ENCODE results near the gene FAM151B.
"Not testable (repeated sequence)": the region's sequence is repeated elsewhere in the genome, so short reads cannot be mapped to it uniquely, and the experiment has no call there.

The FAM151B gene

GRCh38 chr5:80482578-80482977 lies 5.3 kb upstream of the FAM151B start:
- DNase-seq (ENCODE audit: insufficient read length, low spot score) (no peak), FAIRE-seq (no peak)
- no peak for TF ChIP-seq CTCF (IDR thresholded peaks at IDR 0.05; ENCODE audit: insufficient read depth, missing control alignments)

DNA sequence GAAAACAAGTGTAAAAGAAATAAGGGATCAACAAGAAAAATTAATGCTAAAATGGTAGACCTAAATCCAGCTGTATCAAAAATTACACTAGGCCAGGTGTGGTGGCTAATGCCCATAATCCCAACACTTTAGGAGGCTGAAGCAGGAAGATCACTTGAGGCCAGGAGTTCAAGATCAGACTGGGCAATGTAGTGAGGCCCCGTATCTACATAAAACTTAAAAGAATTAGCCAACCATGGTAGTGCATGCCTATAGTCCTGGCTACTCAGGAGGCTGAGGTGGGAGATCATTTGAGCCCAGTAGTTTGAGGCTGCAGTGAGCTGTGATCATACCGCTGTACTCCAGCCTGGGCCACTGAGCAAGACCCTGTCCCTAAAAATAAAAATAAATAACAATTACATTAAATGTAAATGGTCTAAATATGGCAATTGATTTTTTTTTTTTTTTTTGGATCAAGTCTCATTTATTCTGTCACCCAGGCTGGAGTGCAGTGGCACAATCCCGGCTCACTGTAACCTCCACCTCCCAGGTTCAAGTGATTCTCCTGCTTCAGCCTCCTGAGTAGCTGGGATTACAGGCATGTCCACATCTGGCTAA lies 4.2 kb upstream of the FAM151B start:
- no peak for FAIRE-seq

GRCh38 chr5:80487444-80487828 lies 464 bp upstream of the FAM151B start:
- no peak for TF ChIP-seq CTCF (IDR thresholded peaks at IDR 0.05; ENCODE audit: insufficient read depth, missing control alignments)
- FAIRE-seq (no peak), DNase-seq (ENCODE audit: insufficient read length, low spot score) (no peak)

More for the DNA sequence above, 4.2 kb upstream of the FAM151B start:
- no peak for TF ChIP-seq CTCF (IDR thresholded peaks at IDR 0.05; ENCODE audit: insufficient read depth, missing control alignments)
- no peak for DNase-seq (ENCODE audit: insufficient read length, low spot score)

GRCh38 chr5:80491296-80491695 lies 3.4 kb downstream of the FAM151B start:
- TF ChIP-seq CTCF (IDR thresholded peaks at IDR 0.05; ENCODE audit: insufficient read depth, missing control alignments) = no peak
- DNase-seq (ENCODE audit: insufficient read length, low spot score) (no peak), FAIRE-seq (no peak)

DNA sequence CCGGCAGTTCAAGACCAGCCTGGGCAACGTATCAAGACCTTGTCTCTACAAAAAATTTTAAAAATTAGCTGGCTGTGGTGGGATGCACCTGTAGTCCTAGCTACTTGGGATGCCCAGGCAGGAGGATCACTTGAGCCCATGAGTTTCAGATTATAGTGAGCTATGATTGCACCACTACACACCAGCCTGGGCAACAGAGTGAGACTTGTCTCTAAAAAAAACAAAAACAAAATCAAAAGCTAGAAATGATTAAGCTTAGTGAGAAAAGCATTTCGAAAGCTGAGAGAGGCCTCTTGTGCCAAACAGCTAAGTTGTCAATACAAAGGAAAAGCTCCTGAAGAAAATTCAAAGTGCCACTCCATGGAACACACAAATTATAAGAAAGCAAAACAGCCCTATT lies 4.8 kb downstream of the FAM151B start:
- TF ChIP-seq CTCF (IDR thresholded peaks at IDR 0.05; ENCODE audit: insufficient read depth, missing control alignments) = no peak
- FAIRE-seq (no peak), DNase-seq (ENCODE audit: insufficient read length, low spot score) (no peak)

DNA sequence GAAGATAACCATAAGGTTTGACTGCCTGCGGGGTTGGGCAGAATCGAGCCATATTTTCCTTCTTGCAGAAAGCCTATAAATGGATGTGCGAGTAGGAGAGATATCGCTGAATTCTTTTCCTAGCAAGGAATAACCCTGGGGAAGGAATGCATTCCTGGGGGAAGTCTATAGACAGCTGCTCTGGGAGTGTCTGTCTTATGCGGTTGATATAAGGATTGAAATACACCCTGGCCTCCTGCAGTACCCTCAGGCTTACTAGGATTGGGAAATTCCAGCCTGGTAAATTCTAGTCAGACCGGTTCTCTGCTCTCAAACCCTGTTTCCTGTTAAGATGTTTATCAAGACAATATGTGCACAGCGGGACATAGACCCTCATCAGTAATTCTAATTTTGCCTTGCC lies 5.5 kb downstream of the FAM151B start:
- not testable (repeated sequence) for DNase-seq (ENCODE audit: insufficient read length, low spot score); FAIRE-seq

DNA sequence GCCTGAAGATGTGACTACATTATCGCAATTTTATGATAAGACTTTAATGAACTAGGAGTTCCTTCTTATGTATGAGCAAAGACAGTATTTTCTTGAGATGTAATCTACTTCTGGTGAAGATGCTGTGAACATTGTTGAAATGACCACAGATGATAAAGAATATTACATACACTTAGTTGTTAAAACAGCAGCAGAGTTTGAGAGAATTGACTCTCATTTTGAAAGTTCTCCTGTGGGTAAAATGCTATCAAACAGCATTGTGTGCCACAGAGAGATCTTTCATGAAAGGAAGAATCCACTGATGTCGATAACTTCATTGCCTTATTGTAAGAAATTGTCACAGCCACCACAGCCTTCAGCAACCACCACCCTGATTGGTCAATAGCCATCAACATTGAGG lies 8.0 kb downstream of the FAM151B start:
- no peak for TF ChIP-seq CTCF (IDR thresholded peaks at IDR 0.05; ENCODE audit: insufficient read depth, missing control alignments)
- DNase-seq (ENCODE audit: insufficient read length, low spot score) = no peak
- no peak for FAIRE-seq

DNA sequence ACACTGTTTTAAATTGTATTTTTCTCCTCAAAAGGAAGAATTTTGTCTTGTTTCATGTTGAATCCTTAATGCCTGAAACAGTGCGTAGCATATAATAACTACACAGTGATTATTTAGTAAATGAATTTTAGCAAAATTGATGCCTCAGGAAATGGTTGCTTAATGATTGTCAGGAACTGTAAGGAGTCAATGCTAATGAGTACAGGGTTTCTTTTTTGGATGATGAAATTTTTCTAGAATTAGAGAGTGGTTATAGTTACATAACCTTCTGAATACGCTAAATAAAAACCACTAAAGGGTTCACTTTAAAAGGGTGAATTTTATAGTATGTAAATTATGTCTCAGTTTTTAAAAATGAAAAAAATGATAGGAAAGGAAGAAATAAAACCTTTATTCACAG lies 14.9 kb downstream of the FAM151B start:
- no peak for TF ChIP-seq CTCF (IDR thresholded peaks at IDR 0.05; ENCODE audit: insufficient read depth, missing control alignments)
- FAIRE-seq = no peak
- DNase-seq (ENCODE audit: insufficient read length, low spot score) = no peak

All from D721Med (cell line).